ENCODE data around the gene ZCCHC8.

ZCCHC8 gene

GRCh38 chr12:122500685-122501488 is at the start of gene ZCCHC8:
Gene ZCCHC8, minus strand, starts transcription at chr12:122500932. Its CDS starts 92 bp downstream, at chr12:122500840.
- TF ChIP-seq ZNF274 (IDR thresholded peaks at IDR 0.05; ENCODE audit: low read depth, low read length) = no peak
- peak within 1 kb of the TSS; percentile 86 for H3K4me3 ChIP-seq (ENCODE audit: low read length)

GRCh38 chr12:122547330-122547729 is 46.6 kb upstream of the ZCCHC8 start:
- H3K4me3 ChIP-seq (ENCODE audit: low read length) = no peak overlapping the region
- TF ChIP-seq ZNF274 (IDR thresholded peaks at IDR 0.05; ENCODE audit: low read depth, low read length) = no peak

GRCh38 chr12:122545855-122546254 is 45.1 kb upstream of the ZCCHC8 start:
- TF ChIP-seq ZNF274 (IDR thresholded peaks at IDR 0.05; ENCODE audit: low read depth, low read length) = no peak
- H3K4me3 ChIP-seq (ENCODE audit: low read length) = peak overlapping the region; percentile 54; the same call in 1 of the 2 replicates

- TF ChIP-seq ZNF274 (IDR thresholded peaks at IDR 0.05; ENCODE audit: low read depth, low read length) = no peak
- no peak overlapping the region for H3K4me3 ChIP-seq (ENCODE audit: low read length)
Observed at GRCh38 chr12:122544537-122544936, 43.8 kb upstream of the ZCCHC8 start.

- TF ChIP-seq ZNF274 (IDR thresholded peaks at IDR 0.05; ENCODE audit: low read depth, low read length) = no peak
- no peak overlapping the region for H3K4me3 ChIP-seq (ENCODE audit: low read length)
Observed at GRCh38 chr12:122538496-122538895, 37.8 kb upstream of the ZCCHC8 start.

GRCh38 chr12:122537021-122537420 is 36.3 kb upstream of the ZCCHC8 start:
- H3K4me3 ChIP-seq (ENCODE audit: low read length) = no peak overlapping the region
- TF ChIP-seq ZNF274 (IDR thresholded peaks at IDR 0.05; ENCODE audit: low read depth, low read length) = no peak

GRCh38 chr12:122533856-122534255 is 33.1 kb upstream of the ZCCHC8 start:
- H3K4me3 ChIP-seq (ENCODE audit: low read length) = no peak overlapping the region
- TF ChIP-seq ZNF274 (IDR thresholded peaks at IDR 0.05; ENCODE audit: low read depth, low read length) = no peak

- peak overlapping the region; percentile 32; the same call in 1 of the 2 replicates for H3K4me3 ChIP-seq (ENCODE audit: low read length)
- no peak for TF ChIP-seq ZNF274 (IDR thresholded peaks at IDR 0.05; ENCODE audit: low read depth, low read length)
Observed at GRCh38 chr12:122528992-122529391, 28.3 kb upstream of the ZCCHC8 start.

GRCh38 chr12:122528582-122528981 is 27.9 kb upstream of the ZCCHC8 start:
- peak overlapping the region; percentile 89 for H3K4me3 ChIP-seq (ENCODE audit: low read length)
- no peak for TF ChIP-seq ZNF274 (IDR thresholded peaks at IDR 0.05; ENCODE audit: low read depth, low read length)

- H3K4me3 ChIP-seq (ENCODE audit: low read length) = peak overlapping the region; percentile 89
- no peak for TF ChIP-seq ZNF274 (IDR thresholded peaks at IDR 0.05; ENCODE audit: low read depth, low read length)
Observed at GRCh38 chr12:122527478-122527944, 26.8 kb upstream of the ZCCHC8 start.

GRCh38 chr12:122526683-122527477 is 26.1 kb upstream of the ZCCHC8 start, which contains the start of the genes KNTC1 and RSRC2:
Gene KNTC1, plus strand, starts transcription at chr12:122527249. Its CDS starts 2,815 bp downstream, at chr12:122530064.
Gene RSRC2, minus strand, starts transcription at chr12:122526936. Its CDS starts 83 bp downstream, at chr12:122526853.
- TF ChIP-seq ZNF274 (IDR thresholded peaks at IDR 0.05; ENCODE audit: low read depth, low read length) = no peak
- H3K4me3 ChIP-seq (ENCODE audit: low read length) = peak within 1 kb of the TSS; percentile 99

- peak overlapping the region; percentile 99 for H3K4me3 ChIP-seq (ENCODE audit: low read length)
Observed at GRCh38 chr12:122523846-122524718, 23.4 kb upstream of the ZCCHC8 start.

GRCh38 chr12:122523280-122523679 is 22.5 kb upstream of the ZCCHC8 start:
- no peak for TF ChIP-seq ZNF274 (IDR thresholded peaks at IDR 0.05; ENCODE audit: low read depth, low read length)
- H3K4me3 ChIP-seq (ENCODE audit: low read length) = peak overlapping the region; percentile 44

More at GRCh38 chr12:122523846-122524718, 23.4 kb upstream of the ZCCHC8 start:
- no peak for TF ChIP-seq ZNF274 (IDR thresholded peaks at IDR 0.05; ENCODE audit: low read depth, low read length)

All from GM08714 (cell line).